Measurements from ENCODE around the gene PAX2. TPM values are rescaled to one million over a fixed set of nuclear protein-coding genes. Genes with fewer than 3 reads are reported as not detected.
A peak's percentile ranks its signal among the peaks of the same experiment; 100 is the strongest.

The PAX2 gene
- total RNA-seq, 2 experiments from 2014 or later, result not detected

- Mint-ChIP-seq H3K4me1 (ENCODE audit: low read depth) (peaks cover 3% of the 10 kb centered on the region), H3K27me3 (ENCODE audit: low read depth) (peaks cover 25% of the 10 kb centered on the region), H3K4me3 (no peak overlapping the region), H3K36me3 (ENCODE audit: low read depth) (no peaks in the 10 kb centered on the region), H3K27ac (no peak overlapping the region), H3K9me3 (no peaks in the 10 kb centered on the region)
- DNase-seq, result no peak
- intact Hi-C loops (cut with micrococcal nuclease), result no loop called here
- CTCF ChIA-PET, result interaction anchor here (1.1 kb wide), 1 partner anchor 262 kb away, joined by 3 read pairs; no protein-coding TSS in a partner anchor
Observed at GRCh38 chr10:100866010-100866409, 120.6 kb downstream of the PAX2 start.

GRCh38 chr10:100866575-100867098 lies 121.3 kb downstream of the PAX2 start:
- peaks cover 24% of the 10 kb centered on the region for H3K27me3 Mint-ChIP-seq (ENCODE audit: low read depth)
- intact Hi-C loops (cut with micrococcal nuclease), result no loop called here
- DNase-seq, result no peak
- H3K4me1 Mint-ChIP-seq (ENCODE audit: low read depth), result peaks cover 3% of the 10 kb centered on the region
- CTCF ChIA-PET, result interaction anchor here (1.0 kb wide), 1 partner anchor 28 kb away, joined by 3 read pairs; no protein-coding TSS in a partner anchor
- no peak overlapping the region for H3K4me3 Mint-ChIP-seq
- H3K27ac Mint-ChIP-seq, result no peak overlapping the region
- H3K36me3 Mint-ChIP-seq (ENCODE audit: low read depth), result no peaks in the 10 kb centered on the region
- no peaks in the 10 kb centered on the region for H3K9me3 Mint-ChIP-seq

- Mint-ChIP-seq H3K27ac (no peak overlapping the region), H3K9me3 (no peaks in the 10 kb centered on the region), H3K27me3 (ENCODE audit: low read depth) (peaks cover 20% of the 10 kb centered on the region), H3K36me3 (ENCODE audit: low read depth) (no peaks in the 10 kb centered on the region), H3K4me3 (no peak overlapping the region), H3K4me1 (ENCODE audit: low read depth) (peaks cover 3% of the 10 kb centered on the region)
- CTCF ChIA-PET, result interaction anchor here (1.0 to 1.1 kb wide), 2 partner anchors 28 to 33 kb away, joined by 3 read pairs; no protein-coding TSS in a partner anchor
- intact Hi-C loops (cut with micrococcal nuclease), result no loop called here
- DNase-seq, result no peak
Observed at GRCh38 chr10:100867261-100867963, 122.0 kb downstream of the PAX2 start.

GRCh38 chr10:100868382-100868781 lies 123.0 kb downstream of the PAX2 start:
- no peaks in the 10 kb centered on the region for H3K9me3 Mint-ChIP-seq
- no peak overlapping the region for H3K27ac Mint-ChIP-seq
- no peak for DNase-seq
- CTCF ChIA-PET, result interaction anchor here (1.1 kb wide), 1 partner anchor 34 kb away, joined by 3 read pairs; no protein-coding TSS in a partner anchor
- peaks cover 17% of the 10 kb centered on the region for H3K27me3 Mint-ChIP-seq (ENCODE audit: low read depth)
- no peaks in the 10 kb centered on the region for H3K36me3 Mint-ChIP-seq (ENCODE audit: low read depth)
- peaks cover 3% of the 10 kb centered on the region for H3K4me1 Mint-ChIP-seq (ENCODE audit: low read depth)
- no peak overlapping the region for H3K4me3 Mint-ChIP-seq
- intact Hi-C loops (cut with micrococcal nuclease), result no loop called here

- CTCF ChIA-PET, result interaction anchor here (1.2 kb wide), 1 partner anchor 19 kb away, joined by 3 read pairs; no protein-coding TSS in a partner anchor
- intact Hi-C loops (cut with micrococcal nuclease), result no loop called here
- Mint-ChIP-seq H3K27ac (no peak overlapping the region), H3K27me3 (ENCODE audit: low read depth) (peaks cover 18% of the 10 kb centered on the region), H3K4me3 (no peak overlapping the region), H3K36me3 (ENCODE audit: low read depth) (no peaks in the 10 kb centered on the region), H3K4me1 (ENCODE audit: low read depth) (peaks cover 3% of the 10 kb centered on the region), H3K9me3 (no peaks in the 10 kb centered on the region)
- no peak for DNase-seq
Observed at GRCh38 chr10:100869399-100869798, 124.0 kb downstream of the PAX2 start.

- CTCF ChIA-PET, result interaction anchor here (0.6 to 2.7 kb wide), 10 partner anchors 16 to 322 kb away, joined by 3 to 21 read pairs (median 4); no protein-coding TSS in a partner anchor
- H3K27me3 Mint-ChIP-seq (ENCODE audit: low read depth), result peaks cover 11% of the 10 kb centered on the region
- intact Hi-C loops (cut with micrococcal nuclease), result loop anchor here (1.0 to 5.0 kb wide), 6 partner anchors 45 to 440 kb away; partner anchors contain the start of gene PAX2
- no peak overlapping the region for H3K4me3 Mint-ChIP-seq
- no peaks in the 10 kb centered on the region for H3K36me3 Mint-ChIP-seq (ENCODE audit: low read depth)
- H3K27ac Mint-ChIP-seq, result no peak overlapping the region
- H3K9me3 Mint-ChIP-seq, result no peaks in the 10 kb centered on the region
- no peaks in the 10 kb centered on the region for H3K4me1 Mint-ChIP-seq (ENCODE audit: low read depth)
- peak; percentile 82 for DNase-seq
Observed at GRCh38 chr10:100872034-100872791, 126.8 kb downstream of the PAX2 start.

GRCh38 chr10:100873146-100873826 lies 127.9 kb downstream of the PAX2 start:
- Mint-ChIP-seq H3K27ac (no peak overlapping the region), H3K9me3 (no peaks in the 10 kb centered on the region), H3K4me3 (no peak overlapping the region), H3K4me1 (ENCODE audit: low read depth) (no peaks in the 10 kb centered on the region), H3K27me3 (ENCODE audit: low read depth) (peaks cover 10% of the 10 kb centered on the region), H3K36me3 (ENCODE audit: low read depth) (no peaks in the 10 kb centered on the region)
- CTCF ChIA-PET, result interaction anchor here (0.8 to 2.7 kb wide), 3 partner anchors 15 to 272 kb away, joined by 3 to 13 read pairs (median 3); no protein-coding TSS in a partner anchor
- DNase-seq, result no peak
- intact Hi-C loops (cut with micrococcal nuclease), result loop anchor here (2.0 to 5.0 kb wide), 4 partner anchors 46 to 441 kb away; partner anchors contain the start of gene PAX2

- no peaks in the 10 kb centered on the region for H3K9me3 Mint-ChIP-seq
- no peaks in the 10 kb centered on the region for H3K4me1 Mint-ChIP-seq (ENCODE audit: low read depth)
- no peaks in the 10 kb centered on the region for H3K36me3 Mint-ChIP-seq (ENCODE audit: low read depth)
- intact Hi-C loops (cut with micrococcal nuclease), result loop anchor here (2.0 to 5.0 kb wide), 4 partner anchors 47 to 442 kb away; partner anchors contain the start of gene PAX2
- CTCF ChIA-PET, result interaction anchor here (1.0 kb wide), 1 partner anchor 40 kb away, joined by 3 read pairs; no protein-coding TSS in a partner anchor
- H3K4me3 Mint-ChIP-seq, result no peak overlapping the region
- H3K27me3 Mint-ChIP-seq (ENCODE audit: low read depth), result peaks cover 10% of the 10 kb centered on the region
- H3K27ac Mint-ChIP-seq, result no peak overlapping the region
- DNase-seq, result no peak
Observed at GRCh38 chr10:100873827-100874326, 128.5 kb downstream of the PAX2 start.

GRCh38 chr10:100874702-100875483 lies 129.5 kb downstream of the PAX2 start:
- no peaks in the 10 kb centered on the region for H3K4me1 Mint-ChIP-seq (ENCODE audit: low read depth)
- no peak overlapping the region for H3K4me3 Mint-ChIP-seq
- H3K27ac Mint-ChIP-seq, result no peak overlapping the region
- peaks cover 10% of the 10 kb centered on the region for H3K27me3 Mint-ChIP-seq (ENCODE audit: low read depth)
- CTCF ChIA-PET, result no interaction called here
- intact Hi-C loops (cut with micrococcal nuclease), result loop anchor here (5.0 kb wide), 2 partner anchors 48 to 443 kb away; no protein-coding TSS in a partner anchor
- no peaks in the 10 kb centered on the region for H3K9me3 Mint-ChIP-seq
- H3K36me3 Mint-ChIP-seq (ENCODE audit: low read depth), result no peaks in the 10 kb centered on the region
- DNase-seq, result no peak

GRCh38 chr10:100875484-100876166 lies 130.2 kb downstream of the PAX2 start:
- Mint-ChIP-seq H3K36me3 (ENCODE audit: low read depth) (no peaks in the 10 kb centered on the region), H3K4me1 (ENCODE audit: low read depth) (no peaks in the 10 kb centered on the region), H3K27ac (no peak overlapping the region), H3K9me3 (no peaks in the 10 kb centered on the region), H3K27me3 (ENCODE audit: low read depth) (peaks cover 10% of the 10 kb centered on the region), H3K4me3 (no peak overlapping the region)
- no peak for DNase-seq
- CTCF ChIA-PET, result interaction anchor here (0.9 kb wide), 2 partner anchors 138 to 314 kb away, joined by 3 to 4 read pairs; no protein-coding TSS in a partner anchor
- intact Hi-C loops (cut with micrococcal nuclease), result loop anchor here (2.0 kb wide), 1 partner anchor 139 kb away; no protein-coding TSS in a partner anchor
